HepG2 (cell line): ENCODE data around the gene ARL8A. TPM values are rescaled to one million over a fixed set of nuclear protein-coding genes. Genes with fewer than 3 reads are reported as not detected.
A peak's percentile ranks its signal among the peaks of the same experiment; 100 is the strongest.

ENCODE experiments used
- CHD2 ChIP-seq: IDR thresholded peaks from 2 replicates; pipeline ENCODE4 v1.6.1; 2011; ENCODE audit warnings: low read depth, low read length, improper control_type of control experiment
- GATAD2A ChIP-seq: IDR thresholded peaks from 2 replicates; pipeline ENCODE4 v1.6.1; 2016
- IKZF4 ChIP-seq: sonication (generic); formaldehyde crosslinking; IDR thresholded peaks from 2 replicates; pipeline ENCODE4 v1.5.1; 2020; ENCODE audit warnings: borderline replicate concordance, mild to moderate bottlenecking, low read depth, missing genetic modification reagents; ENCODE audit errors: not compliant biosample characterization
- MAX ChIP-seq: IDR thresholded peaks from 2 replicates; pipeline ENCODE4 v1.6.1; 2012; ENCODE audit warnings: inconsistent platforms
- MYNN ChIP-seq: sonication (generic); formaldehyde crosslinking; IDR thresholded peaks from 2 replicates; pipeline ENCODE4 v1.4.0; 2020; ENCODE audit warnings: mild to moderate bottlenecking, low read depth, missing genetic modification reagents
- NR2C2 ChIP-seq: sonication (generic); formaldehyde crosslinking; IDR thresholded peaks from 2 replicates; pipeline ENCODE4 v1.4.0; 2020; ENCODE audit warnings: missing genetic modification reagents, mild to moderate bottlenecking, moderate library complexity, borderline replicate concordance
- RARA ChIP-seq: IDR thresholded peaks from 2 replicates; pipeline ENCODE4 v1.6.1; 2016; ENCODE audit warnings: missing genetic modification reagents, missing compliant biosample characterization
- SIN3A ChIP-seq: IDR thresholded peaks from 2 replicates; pipeline ENCODE4 v1.6.1; 2011; ENCODE audit warnings: low read depth, mild to moderate bottlenecking, control low read depth, low read length, borderline replicate concordance
- ZNF281 ChIP-seq: sonication (generic); formaldehyde crosslinking; IDR thresholded peaks from 2 replicates; pipeline ENCODE4 v1.4.0; 2020; ENCODE audit warnings: missing genetic modification reagents, borderline replicate concordance
- ZNF432 ChIP-seq: sonication (generic); formaldehyde crosslinking; IDR thresholded peaks from 2 replicates; pipeline ENCODE4 v1.5.0; 2020; ENCODE audit warnings: missing genetic modification reagents, mild to moderate bottlenecking, borderline replicate concordance
- ZNF780A ChIP-seq: sonication (generic); formaldehyde crosslinking; IDR thresholded peaks from 2 replicates; pipeline ENCODE4 v1.8.0; 2022; ENCODE audit warnings: mild to moderate bottlenecking, missing genetic modification reagents, moderate library complexity
- polyA plus RNA-seq, 8 experiments: library from polyadenylated mRNA; depleted of rRNA in 3 of 8; stranded (reverse) in 7 of 8; unstranded in 1 of 8; fragments of >200 nt; fragmentation: Illumina TruSeq in 4 of 8; extraction: Trizol in 4 of 8; gene quantifications; 2 replicates each; pipeline versions ENCODE4 v1.2.1 to v1.2.3, GENCODE V29; 2011 to 2016; ENCODE audit warnings: low read depth in 4 of 8, missing spikeins in 1 of 8, mixed read lengths in 1 of 8; ENCODE audit not compliant: insufficient read depth in 1 of 8
- total RNA-seq, 5 experiments: library from RNA; depleted of rRNA; stranded (reverse); fragments of >200 nt; fragmentation: Illumina TruSeq; extraction: Trizol; gene quantifications; 2 replicates each; pipeline ENCODE4 v1.2.3, GENCODE V29; 2016; ENCODE audit warnings: low read depth in 1 of 5
- TF ChIP-seq, protein P1 (sequence below): sonication (generic); formaldehyde crosslinking; IDR thresholded peaks from 2 replicates; pipeline ENCODE4 v1.4.0; 2020; ENCODE audit warnings: mild to moderate bottlenecking, missing genetic modification reagents
- TF ChIP-seq, protein P2 (sequence below): sonication (generic); formaldehyde crosslinking; IDR thresholded peaks from 2 replicates; pipeline ENCODE4 v1.5.0; 2020; ENCODE audit warnings: missing genetic modification reagents
- TF ChIP-seq, protein P3 (sequence below): sonication (generic); formaldehyde crosslinking; IDR thresholded peaks from 2 replicates; pipeline ENCODE4 v1.8.0; 2022; ENCODE audit warnings: mild to moderate bottlenecking, missing genetic modification reagents
- TF ChIP-seq, protein P4 (sequence below): sonication (generic); formaldehyde crosslinking; IDR thresholded peaks from 2 replicates; pipeline ENCODE4 v1.4.0; 2020; ENCODE audit warnings: missing genetic modification reagents

Gene ARL8A
- total and polyA plus RNA-seq, 2 of the 13 experiments (the other 11 are each of a cell fraction or from before 2014, with no cell fraction given): 2.7 to 23.4 TPM

DNA sequence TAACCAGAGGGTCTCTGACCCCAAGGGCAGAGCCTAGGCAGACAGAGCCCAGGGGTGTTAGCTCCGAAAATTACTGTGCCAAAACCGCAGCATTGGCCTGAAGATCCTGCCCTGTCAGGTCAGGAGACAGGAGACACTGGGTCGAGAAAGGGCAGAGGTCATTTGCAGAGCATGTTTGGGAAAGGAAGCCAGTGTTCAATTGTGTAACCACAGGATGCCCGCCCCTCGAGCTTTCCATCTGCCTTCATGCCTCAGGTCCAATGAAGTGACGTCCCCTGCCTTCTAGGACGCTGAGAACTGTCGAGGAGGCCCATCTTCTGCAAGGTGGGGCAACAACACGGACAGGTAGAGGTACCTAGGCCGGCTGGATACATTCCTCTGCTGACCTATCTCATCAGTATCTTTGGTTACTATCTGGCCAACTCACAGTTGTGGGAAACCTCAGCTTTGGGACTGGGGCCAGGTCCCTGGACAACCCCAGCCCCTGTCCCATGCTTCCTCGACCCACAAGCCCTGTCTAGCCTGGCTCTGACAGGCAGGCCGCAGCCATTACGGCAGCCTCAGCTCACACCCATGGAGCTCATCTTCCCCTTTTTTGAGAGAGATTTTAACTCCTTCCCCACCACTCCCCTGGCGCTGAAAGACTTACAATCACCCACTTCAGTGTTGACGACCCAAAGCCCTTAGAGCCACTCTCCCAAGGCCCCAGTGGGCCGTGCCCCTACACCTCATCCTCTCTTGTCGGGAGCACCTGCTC lies 1.3 kb downstream of the ARL8A start (continued):
- TF ChIP-seq SIN3A (peak; percentile 56; the same call in 1 of the 2 replicates), MAX (peak; percentile 79), ZNF780A (CRISPR knock-in tag) (no peak), GATAD2A (peak; percentile 56; the same call in 1 of the 2 replicates), CHD2 (no peak), MYNN (CRISPR knock-in tag) (no peak), NR2C2 (CRISPR knock-in tag) (peak; percentile 89), ZNF432 (CRISPR knock-in tag) (no peak), IKZF4 (CRISPR knock-in tag) (no peak), RARA (CRISPR knock-in tag) (peak; percentile 97), ZNF281 (no peak)
- TF ChIP-seq, protein P1, sequence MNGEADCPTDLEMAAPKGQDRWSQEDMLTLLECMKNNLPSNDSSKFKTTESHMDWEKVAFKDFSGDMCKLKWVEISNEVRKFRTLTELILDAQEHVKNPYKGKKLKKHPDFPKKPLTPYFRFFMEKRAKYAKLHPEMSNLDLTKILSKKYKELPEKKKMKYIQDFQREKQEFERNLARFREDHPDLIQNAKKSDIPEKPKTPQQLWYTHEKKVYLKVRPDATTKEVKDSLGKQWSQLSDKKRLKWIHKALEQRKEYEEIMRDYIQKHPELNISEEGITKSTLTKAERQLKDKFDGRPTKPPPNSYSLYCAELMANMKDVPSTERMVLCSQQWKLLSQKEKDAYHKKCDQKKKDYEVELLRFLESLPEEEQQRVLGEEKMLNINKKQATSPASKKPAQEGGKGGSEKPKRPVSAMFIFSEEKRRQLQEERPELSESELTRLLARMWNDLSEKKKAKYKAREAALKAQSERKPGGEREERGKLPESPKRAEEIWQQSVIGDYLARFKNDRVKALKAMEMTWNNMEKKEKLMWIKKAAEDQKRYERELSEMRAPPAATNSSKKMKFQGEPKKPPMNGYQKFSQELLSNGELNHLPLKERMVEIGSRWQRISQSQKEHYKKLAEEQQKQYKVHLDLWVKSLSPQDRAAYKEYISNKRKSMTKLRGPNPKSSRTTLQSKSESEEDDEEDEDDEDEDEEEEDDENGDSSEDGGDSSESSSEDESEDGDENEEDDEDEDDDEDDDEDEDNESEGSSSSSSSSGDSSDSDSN: peak; percentile 26; the same call in 1 of the 2 replicates
- TF ChIP-seq, protein P2, sequence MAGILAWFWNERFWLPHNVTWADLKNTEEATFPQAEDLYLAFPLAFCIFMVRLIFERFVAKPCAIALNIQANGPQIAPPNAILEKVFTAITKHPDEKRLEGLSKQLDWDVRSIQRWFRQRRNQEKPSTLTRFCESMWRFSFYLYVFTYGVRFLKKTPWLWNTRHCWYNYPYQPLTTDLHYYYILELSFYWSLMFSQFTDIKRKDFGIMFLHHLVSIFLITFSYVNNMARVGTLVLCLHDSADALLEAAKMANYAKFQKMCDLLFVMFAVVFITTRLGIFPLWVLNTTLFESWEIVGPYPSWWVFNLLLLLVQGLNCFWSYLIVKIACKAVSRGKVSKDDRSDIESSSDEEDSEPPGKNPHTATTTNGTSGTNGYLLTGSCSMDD: no peak
- TF ChIP-seq, protein P3, sequence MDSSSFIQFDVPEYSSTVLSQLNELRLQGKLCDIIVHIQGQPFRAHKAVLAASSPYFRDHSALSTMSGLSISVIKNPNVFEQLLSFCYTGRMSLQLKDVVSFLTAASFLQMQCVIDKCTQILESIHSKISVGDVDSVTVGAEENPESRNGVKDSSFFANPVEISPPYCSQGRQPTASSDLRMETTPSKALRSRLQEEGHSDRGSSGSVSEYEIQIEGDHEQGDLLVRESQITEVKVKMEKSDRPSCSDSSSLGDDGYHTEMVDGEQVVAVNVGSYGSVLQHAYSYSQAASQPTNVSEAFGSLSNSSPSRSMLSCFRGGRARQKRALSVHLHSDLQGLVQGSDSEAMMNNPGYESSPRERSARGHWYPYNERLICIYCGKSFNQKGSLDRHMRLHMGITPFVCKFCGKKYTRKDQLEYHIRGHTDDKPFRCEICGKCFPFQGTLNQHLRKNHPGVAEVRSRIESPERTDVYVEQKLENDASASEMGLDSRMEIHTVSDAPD: peak; percentile 26; the same call in 1 of the 2 replicates
- TF ChIP-seq, protein P4, sequence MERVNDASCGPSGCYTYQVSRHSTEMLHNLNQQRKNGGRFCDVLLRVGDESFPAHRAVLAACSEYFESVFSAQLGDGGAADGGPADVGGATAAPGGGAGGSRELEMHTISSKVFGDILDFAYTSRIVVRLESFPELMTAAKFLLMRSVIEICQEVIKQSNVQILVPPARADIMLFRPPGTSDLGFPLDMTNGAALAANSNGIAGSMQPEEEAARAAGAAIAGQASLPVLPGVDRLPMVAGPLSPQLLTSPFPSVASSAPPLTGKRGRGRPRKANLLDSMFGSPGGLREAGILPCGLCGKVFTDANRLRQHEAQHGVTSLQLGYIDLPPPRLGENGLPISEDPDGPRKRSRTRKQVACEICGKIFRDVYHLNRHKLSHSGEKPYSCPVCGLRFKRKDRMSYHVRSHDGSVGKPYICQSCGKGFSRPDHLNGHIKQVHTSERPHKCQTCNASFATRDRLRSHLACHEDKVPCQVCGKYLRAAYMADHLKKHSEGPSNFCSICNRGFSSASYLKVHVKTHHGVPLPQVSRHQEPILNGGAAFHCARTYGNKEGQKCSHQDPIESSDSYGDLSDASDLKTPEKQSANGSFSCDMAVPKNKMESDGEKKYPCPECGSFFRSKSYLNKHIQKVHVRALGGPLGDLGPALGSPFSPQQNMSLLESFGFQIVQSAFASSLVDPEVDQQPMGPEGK (CRISPR knock-in tag): peak; percentile 30
